GM21723 (cell line): Measurements from ENCODE around the gene MED15.
"Not testable (repeated sequence)": the region's sequence is repeated elsewhere in the genome, so short reads cannot be mapped to it uniquely, and the experiment has no call there.

Source experiments
- ATAC-seq: cut with Tn5 transposase; IDR thresholded peaks from one replicate; pipeline ENCODE4 v1.9.1; 2021; ENCODE audit warnings: mild to moderate bottlenecking, moderate library complexity; ENCODE audit not compliant: unreplicated experiment

Gene MED15

GRCh38 chr22:20528405-20528978 lies 21.1 kb downstream of the MED15 start:
- ATAC-seq, result no peak

- ATAC-seq, result no peak
These were observed 23.2 kb downstream of the MED15 start for GRCh38 chr22:20530368-20531153.

- ATAC-seq, result no peak
These were observed 23.7 kb downstream of the MED15 start for GRCh38 chr22:20531154-20531403.

- ATAC-seq, result no peak
These were observed 24.2 kb downstream of the MED15 start for GRCh38 chr22:20531404-20532201.

GRCh38 chr22:20532256-20532993 lies 25.0 kb downstream of the MED15 start:
- no peak for ATAC-seq

GRCh38 chr22:20533095-20533878 lies 25.9 kb downstream of the MED15 start:
- no peak for ATAC-seq

- ATAC-seq, result no peak
These were observed 26.5 kb downstream of the MED15 start for GRCh38 chr22:20533879-20534265.

- ATAC-seq, result no peak
These were observed 29.3 kb downstream of the MED15 start for GRCh38 chr22:20536590-20537324.

GRCh38 chr22:20537325-20537756 lies 29.9 kb downstream of the MED15 start:
- no peak for ATAC-seq

- no peak for ATAC-seq
These were observed 30.6 kb downstream of the MED15 start for GRCh38 chr22:20537983-20538382.

- ATAC-seq, result not testable (repeated sequence)
These were observed 31.5 kb downstream of the MED15 start for GRCh38 chr22:20538875-20539274.

- ATAC-seq, result no peak
These were observed 34.6 kb downstream of the MED15 start for GRCh38 chr22:20542055-20542454.

GRCh38 chr22:20542736-20543135 lies 35.3 kb downstream of the MED15 start:
- no peak for ATAC-seq

- not testable (repeated sequence) for ATAC-seq
These were observed 37.9 kb downstream of the MED15 start for GRCh38 chr22:20545318-20545634.

- ATAC-seq, result no peak
These were observed 38.5 kb downstream of the MED15 start for GRCh38 chr22:20545681-20546521.

- no peak for ATAC-seq
These were observed 39.1 kb downstream of the MED15 start for GRCh38 chr22:20546541-20546950.

- ATAC-seq, result no peak
These were observed 39.6 kb downstream of the MED15 start for GRCh38 chr22:20547029-20547428.

- no peak for ATAC-seq
These were observed 41.4 kb downstream of the MED15 start for GRCh38 chr22:20548806-20549205.

- no peak for ATAC-seq
These were observed 41.9 kb downstream of the MED15 start for GRCh38 chr22:20549232-20549841.
